CD4-positive, alpha-beta T cell treated with Interferon alpha-2 for 1 hour (primary cell): Measurements from ENCODE around the gene THRB.

Source experiments
- DNase-seq, 2 donors: peaks; one replicate each; pipeline ENCODE4 v3.0.0-alpha.2; 2020 to 2022

The THRB gene

GRCh38 chr3:24372559-24373197 lies 122.0 kb downstream of the THRB start:
- DNase-seq, result no peak

GRCh38 chr3:24370352-24371090 lies 124.1 kb downstream of the THRB start:
- DNase-seq, result no peak

GRCh38 chr3:24368605-24369004 lies 126.0 kb downstream of the THRB start:
- DNase-seq, result no peak

GRCh38 chr3:24367664-24368264 lies 126.9 kb downstream of the THRB start:
- DNase-seq, result no peak

GRCh38 chr3:24367216-24367615 lies 127.4 kb downstream of the THRB start:
- DNase-seq, result no peak

DNA sequence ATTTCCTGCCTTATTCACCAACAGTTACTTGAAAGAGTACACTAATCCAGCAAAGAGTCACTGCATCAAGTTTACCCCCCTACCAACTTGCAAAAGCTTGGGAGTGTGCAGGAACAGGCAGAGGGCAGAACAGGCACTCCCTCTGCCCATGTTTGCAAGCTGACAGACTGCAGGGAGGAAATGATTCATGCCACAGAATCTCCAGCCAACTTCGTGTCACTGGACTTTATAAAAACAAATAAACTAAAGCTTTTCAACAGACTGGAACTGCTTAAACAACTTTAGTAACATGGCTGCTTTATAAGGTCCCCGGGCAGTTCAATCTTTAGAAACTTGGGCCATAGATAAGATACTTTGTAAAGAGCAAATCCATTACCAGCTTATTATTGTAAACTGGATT lies 129.5 kb downstream of the THRB start:
- no peak for DNase-seq

DNA sequence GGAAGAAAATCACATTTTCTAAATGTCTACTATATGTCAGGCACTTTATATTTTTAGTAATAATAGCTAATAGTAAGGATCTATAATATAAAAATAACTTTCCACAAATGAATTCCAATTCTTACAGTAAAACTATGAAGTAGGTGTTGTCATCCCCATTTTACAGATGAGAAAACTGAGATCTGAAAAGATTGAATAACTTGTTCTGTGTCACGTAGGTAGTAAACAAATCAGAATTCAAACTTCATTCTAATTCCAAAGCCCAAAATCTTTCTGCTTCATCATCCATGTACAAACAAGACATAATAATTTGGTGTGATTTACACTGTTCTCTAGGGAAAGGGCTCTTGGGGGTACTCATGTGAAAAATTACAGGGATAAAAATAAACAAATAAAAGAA lies 130.3 kb downstream of the THRB start:
- DNase-seq, result no peak

DNA sequence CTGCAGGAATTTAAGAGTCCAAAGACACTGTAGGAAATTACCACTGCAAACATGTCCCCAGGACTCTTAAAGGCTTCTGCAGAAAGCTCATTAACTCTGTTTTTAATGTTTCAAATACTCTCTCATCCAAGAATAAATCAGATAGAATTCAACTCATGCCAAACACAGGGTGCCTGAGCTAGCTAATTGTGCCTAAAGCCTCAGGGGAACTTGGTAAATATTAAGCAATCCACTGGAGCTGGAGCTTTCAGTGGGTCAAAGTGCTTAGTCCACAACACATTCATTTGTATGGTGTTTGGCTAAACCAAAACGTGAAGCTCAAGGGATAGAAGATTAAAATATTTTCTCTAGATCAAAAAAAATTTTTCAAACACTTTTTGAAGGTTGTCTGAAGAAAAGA lies 131.4 kb downstream of the THRB start:
- no peak for DNase-seq

DNA sequence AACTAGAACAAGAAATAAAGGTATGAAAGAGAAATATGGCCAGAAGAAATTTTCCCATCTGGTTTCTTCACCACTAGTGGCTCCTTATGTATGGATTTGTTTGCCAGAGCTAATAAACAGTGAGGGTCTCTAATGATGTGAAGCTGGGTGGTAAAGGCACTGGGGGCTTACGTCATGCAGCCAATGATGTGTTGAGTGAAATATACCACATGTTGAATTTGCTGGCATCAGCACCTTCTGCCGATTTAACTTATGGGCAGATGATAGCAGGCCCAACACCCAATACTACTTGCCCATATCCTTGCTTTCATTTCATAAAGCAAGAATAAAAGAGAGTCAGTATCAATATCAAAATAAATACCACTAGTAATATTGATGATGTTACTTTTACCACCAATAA lies 133.0 kb downstream of the THRB start:
- no peak for DNase-seq

DNA sequence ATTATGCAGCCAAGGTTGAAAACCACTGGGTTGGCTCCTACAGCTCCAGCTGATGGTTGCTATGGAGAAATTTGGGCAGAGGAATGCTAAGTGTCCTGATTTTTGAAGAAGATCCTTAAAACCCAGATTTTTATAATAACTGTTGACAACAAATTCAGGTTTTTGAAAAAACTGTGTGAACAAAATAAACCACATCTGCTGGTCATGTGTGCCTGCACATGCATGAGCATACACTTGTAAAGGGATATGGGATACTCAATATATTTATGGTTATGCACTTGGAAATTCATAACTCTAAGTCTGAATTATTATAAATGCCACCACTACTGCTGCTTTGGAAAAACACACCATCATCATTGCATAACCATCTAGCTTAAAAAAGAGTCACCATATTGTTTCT lies 133.7 kb downstream of the THRB start:
- DNase-seq, result no peak

DNA sequence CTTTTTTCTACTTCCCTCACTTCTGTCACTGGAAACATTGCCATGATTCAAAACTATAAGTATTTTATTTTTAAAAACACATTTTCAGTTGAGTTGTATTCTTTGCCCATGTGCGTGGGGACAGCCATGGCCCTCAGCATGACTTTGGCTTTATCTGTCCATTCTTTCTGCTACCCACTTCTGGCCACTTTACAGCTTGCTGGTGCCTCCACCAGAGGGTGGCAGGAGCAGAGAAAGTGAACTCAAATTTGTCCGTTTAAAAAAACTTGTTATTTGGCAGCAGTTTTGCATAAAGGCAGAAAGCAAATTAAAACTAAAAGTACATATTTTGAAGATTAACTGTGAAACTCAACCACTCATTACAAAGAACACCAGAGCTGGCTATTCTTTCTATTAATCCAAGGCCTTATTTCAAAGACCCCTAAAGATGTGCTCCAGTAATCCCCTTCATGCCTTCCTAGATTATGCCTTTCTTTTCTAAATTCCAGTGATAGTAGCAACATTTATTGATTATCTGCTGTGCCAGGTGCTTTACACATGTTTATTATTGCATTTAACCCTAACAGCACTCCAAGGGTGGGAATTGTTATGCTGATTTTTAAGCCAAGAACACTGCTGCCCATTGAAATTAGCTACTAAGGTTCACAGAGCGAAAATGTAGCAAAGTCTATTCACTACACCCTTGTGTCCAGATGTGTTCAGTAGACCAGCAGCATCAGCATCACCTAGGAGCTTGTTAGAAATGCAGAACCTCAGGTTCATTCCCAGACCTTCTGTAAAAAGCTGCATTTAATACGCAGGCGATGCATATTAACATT lies 134.8 kb downstream of the THRB start:
- no peak for DNase-seq

- DNase-seq, result no peak
These were observed 135.5 kb downstream of the THRB start for GRCh38 chr3:24359102-24359501.

DNA sequence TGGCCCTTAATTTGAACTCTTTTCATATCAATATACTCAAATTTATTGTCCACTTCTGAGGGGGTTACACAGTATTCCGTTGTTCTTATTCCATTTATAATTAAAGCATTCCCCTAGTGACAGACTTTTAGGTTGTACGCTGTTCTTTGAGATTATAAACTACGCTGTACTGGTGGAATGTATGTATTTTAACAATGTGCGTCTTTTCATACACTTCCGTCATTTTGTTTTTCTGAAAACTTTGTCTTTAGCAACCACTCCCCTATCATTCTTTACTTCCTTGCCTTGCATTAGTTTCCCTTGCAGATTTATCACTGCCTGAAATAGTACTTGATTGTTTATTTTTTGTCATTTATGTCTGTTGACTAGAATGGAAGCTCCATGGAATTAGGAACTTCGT lies 137.0 kb downstream of the THRB start:
- no peak for DNase-seq

DNA sequence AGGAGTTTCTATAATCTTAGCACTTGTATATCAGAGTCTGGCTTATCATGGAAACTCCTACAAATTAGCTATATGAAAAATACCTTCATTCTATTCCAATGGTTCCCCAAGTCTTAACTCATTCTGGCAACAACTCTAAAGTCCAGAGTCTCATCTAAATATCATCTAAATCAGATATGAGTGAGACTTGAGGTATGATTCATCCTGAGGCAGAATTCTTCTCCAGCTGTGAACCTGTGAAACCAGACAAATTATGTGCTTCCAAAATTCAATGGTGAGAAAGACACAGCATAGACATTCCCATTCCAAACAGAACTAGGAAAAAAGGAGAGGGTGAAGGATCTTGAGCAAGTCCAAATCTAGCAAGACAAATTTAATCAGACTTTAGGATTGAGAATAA lies 138.8 kb downstream of the THRB start:
- no peak for DNase-seq

GRCh38 chr3:24354230-24354629 lies 140.4 kb downstream of the THRB start:
- DNase-seq, result no peak

DNA sequence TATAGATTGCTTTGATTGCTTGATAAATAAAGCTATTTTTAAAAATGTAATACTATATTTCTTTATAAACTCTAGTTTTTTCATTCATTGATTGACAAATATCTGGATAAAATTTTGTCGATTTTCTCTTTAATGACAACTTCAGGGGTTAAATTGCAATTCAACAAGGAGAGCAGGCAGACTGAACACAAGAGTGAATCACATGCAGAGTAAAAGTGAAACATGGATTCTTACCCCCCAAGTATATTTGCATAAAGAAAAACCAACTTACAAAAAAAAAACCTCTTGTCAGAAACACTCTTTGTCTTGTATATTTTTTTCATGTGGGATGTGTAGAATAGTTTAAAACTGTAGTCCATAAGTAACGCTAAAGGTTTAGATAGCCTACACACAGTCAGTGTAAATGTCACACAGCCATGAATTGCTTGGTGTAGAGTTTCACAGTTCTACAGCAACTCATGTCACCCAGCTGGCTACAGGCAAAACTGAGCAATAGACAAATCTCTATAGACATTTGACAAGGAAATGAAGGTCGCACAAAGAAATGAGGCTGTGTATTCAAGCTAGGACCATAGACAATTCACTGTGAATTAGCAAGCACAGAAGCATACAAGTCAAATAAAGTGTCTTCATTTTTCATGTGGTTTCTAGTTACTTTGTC lies 141.6 kb downstream of the THRB start:
- DNase-seq, result no peak

- DNase-seq, result no peak
These were observed 142.7 kb downstream of the THRB start for GRCh38 chr3:24351779-24352469.

DNA sequence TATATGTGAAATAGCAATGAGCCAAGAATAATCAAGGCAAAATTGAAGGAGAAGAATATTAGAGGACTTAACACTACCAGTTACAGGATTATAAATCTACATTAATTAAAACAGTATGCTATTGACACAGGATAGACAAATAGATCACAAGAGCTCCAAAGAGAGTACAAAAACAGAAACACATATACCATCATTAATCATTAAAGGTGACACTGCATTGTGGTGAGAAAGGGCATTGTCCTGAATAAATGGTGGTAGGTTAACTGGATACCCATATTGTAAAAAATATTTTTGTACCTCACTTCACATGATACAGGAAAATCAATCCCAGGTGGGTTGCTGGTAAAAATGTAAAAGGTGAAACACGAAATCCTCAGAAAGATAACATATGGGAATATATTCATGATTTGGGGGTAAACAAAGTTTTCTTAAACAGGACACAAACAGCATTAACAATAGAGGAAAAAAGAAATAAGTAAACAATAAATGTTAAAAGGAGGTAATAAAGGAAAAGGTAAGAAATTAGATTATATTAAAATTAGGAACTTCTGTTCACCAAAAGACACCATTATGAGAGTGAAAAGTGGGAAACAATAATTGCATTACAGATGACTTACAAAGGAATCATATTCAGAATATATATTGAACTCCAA lies 145.2 kb downstream of the THRB start:
- DNase-seq, result no peak

- DNase-seq, result no peak
These were observed 146.3 kb downstream of the THRB start for GRCh38 chr3:24348348-24348747.

- no peak for DNase-seq
These were observed 149.7 kb downstream of the THRB start for GRCh38 chr3:24344784-24345439.

GRCh38 chr3:24343084-24343783 lies 151.4 kb downstream of the THRB start:
- no peak for DNase-seq
